Panc1 (cell line): ENCODE measurements around the gene IRGQ.

Experiments
- CTCF ChIP-seq: fragments of 450-650 bp; IDR thresholded peaks from 2 replicates; pipeline ENCODE4 v1.5.1; 2017; ENCODE audit warnings: mild to moderate bottlenecking
- POLR2AphosphoS5 ChIP-seq: IDR thresholded peaks from 2 replicates; pipeline ENCODE4 v1.6.1; 2012; ENCODE audit warnings: mild to moderate bottlenecking, low read depth, low read length, moderate library complexity
- SIN3A ChIP-seq: IDR thresholded peaks from 2 replicates; pipeline ENCODE4 v1.6.1; 2012; ENCODE audit warnings: low read depth, mild to moderate bottlenecking, low read length, moderate library complexity, borderline replicate concordance; ENCODE audit not compliant: insufficient read depth
- TCF7L2 ChIP-seq: IDR thresholded peaks from 2 replicates; pipeline ENCODE4 v1.6.1; 2011; ENCODE audit warnings: mild to moderate bottlenecking, low read depth, low read length, inconsistent platforms
- TF ChIP-seq, protein P1 (sequence below), 2 experiments: IDR thresholded peaks; 2 replicates each; pipeline ENCODE4 v1.6.1; 2011 to 2012; ENCODE audit warnings: low read depth in 2 of 2, control low read depth in 1 of 2, low read length in 1 of 2, mild to moderate bottlenecking in 1 of 2, moderate library complexity in 1 of 2; ENCODE audit not compliant: insufficient read depth in 1 of 2

DNA sequence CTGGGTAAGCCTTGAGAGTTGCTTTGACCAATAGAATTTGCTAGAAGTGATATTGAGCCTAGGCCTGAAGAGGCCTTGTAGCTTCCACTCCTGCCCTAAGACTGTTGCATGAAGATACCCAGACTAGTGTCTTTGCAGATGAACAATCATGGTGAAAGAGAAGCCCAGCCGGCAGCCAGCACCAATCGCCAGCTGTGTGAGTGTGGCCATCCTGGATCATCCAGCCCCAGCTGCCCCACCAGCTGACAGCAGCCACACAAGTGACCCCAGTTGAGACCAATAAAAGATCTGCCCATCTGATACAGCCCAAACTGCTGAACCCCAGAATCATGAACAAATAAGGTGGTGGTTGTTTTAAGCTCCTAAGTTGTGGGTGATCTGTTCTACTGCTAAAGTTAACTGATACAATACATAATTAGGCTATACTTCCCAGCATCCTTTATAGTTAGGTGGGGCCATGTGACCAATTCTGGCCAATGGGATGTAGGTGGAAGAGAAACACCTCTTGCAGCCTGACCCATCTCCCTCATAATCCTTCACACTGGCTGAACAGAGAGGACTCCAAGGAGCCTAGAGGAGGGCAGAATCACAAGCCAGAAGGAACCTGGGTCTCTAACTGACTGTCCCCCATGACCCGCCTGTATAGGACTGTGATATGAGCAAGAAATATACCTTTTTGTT is 32.9 kb upstream of the IRGQ start:
- TF ChIP-seq CTCF, result no peak
- TF ChIP-seq POLR2AphosphoS5, result no peak
- TF ChIP-seq, protein P1, sequence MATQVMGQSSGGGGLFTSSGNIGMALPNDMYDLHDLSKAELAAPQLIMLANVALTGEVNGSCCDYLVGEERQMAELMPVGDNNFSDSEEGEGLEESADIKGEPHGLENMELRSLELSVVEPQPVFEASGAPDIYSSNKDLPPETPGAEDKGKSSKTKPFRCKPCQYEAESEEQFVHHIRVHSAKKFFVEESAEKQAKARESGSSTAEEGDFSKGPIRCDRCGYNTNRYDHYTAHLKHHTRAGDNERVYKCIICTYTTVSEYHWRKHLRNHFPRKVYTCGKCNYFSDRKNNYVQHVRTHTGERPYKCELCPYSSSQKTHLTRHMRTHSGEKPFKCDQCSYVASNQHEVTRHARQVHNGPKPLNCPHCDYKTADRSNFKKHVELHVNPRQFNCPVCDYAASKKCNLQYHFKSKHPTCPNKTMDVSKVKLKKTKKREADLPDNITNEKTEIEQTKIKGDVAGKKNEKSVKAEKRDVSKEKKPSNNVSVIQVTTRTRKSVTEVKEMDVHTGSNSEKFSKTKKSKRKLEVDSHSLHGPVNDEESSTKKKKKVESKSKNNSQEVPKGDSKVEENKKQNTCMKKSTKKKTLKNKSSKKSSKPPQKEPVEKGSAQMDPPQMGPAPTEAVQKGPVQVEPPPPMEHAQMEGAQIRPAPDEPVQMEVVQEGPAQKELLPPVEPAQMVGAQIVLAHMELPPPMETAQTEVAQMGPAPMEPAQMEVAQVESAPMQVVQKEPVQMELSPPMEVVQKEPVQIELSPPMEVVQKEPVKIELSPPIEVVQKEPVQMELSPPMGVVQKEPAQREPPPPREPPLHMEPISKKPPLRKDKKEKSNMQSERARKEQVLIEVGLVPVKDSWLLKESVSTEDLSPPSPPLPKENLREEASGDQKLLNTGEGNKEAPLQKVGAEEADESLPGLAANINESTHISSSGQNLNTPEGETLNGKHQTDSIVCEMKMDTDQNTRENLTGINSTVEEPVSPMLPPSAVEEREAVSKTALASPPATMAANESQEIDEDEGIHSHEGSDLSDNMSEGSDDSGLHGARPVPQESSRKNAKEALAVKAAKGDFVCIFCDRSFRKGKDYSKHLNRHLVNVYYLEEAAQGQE (IDR thresholded peaks at IDR 0.05; ENCODE audit: insufficient read depth in 1 of 2, low read depth in 2 of 2, low read length in 1 of 2), result no peak
- no peak for TF ChIP-seq SIN3A
- no peak for TF ChIP-seq TCF7L2
